Spleen (tissue), 11 donors: ENCODE measurements around the gene NPW. TPM values are rescaled to one million over a fixed set of nuclear protein-coding genes. Genes with fewer than 3 reads are reported as not detected.
A peak's percentile ranks its signal among the peaks of the same experiment; 100 is the strongest.

Experiments
- DNase-seq: peaks from one replicate; pipeline ENCODE4 v3.0.0-alpha.2; 2020
- H3K27ac ChIP-seq, 8 donors: fragments of 200-600 bp; sonication (generic) in 7 of 8; 1 replicate in 4 of 8; 2 replicates in 4 of 8; pipeline versions ENCODE4 v1.5.0 to v1.8.0; 2016 to 2021; ENCODE audit warnings: inconsistent platforms in 4 of 8, mild to moderate bottlenecking in 4 of 8, moderate library complexity in 1 of 8
- H3K27me3 ChIP-seq, 7 donors: fragments of 200-600 bp; sonication (generic) in 6 of 7; replicated peaks in 1 of 7; 1 replicate in 4 of 7; 2 replicates in 3 of 7; pipeline versions ENCODE4 v1.5.0 to v1.8.0; 2016 to 2021; ENCODE audit warnings: inconsistent platforms in 3 of 7, mild to moderate bottlenecking in 1 of 7
- H3K36me3 ChIP-seq, 6 donors: fragments of 200-600 bp; sonication (generic) in 5 of 6; 1 replicate in 4 of 6; 2 replicates in 2 of 6; pipeline versions ENCODE4 v1.5.0 to v1.8.0; 2016 to 2021; ENCODE audit warnings: inconsistent platforms in 2 of 6
- H3K4me1 ChIP-seq, 6 donors: fragments of 200-600 bp; sonication (generic) in 5 of 6; 1 replicate in 3 of 6; 2 replicates in 3 of 6; pipeline versions ENCODE4 v1.5.0 to v1.8.0; 2016 to 2021; ENCODE audit warnings: inconsistent platforms in 3 of 6
- H3K4me3 ChIP-seq, 8 donors: fragments of 200-600 bp; sonication (generic) in 7 of 8; 1 replicate in 4 of 8; 2 replicates in 4 of 8; pipeline versions ENCODE4 v1.5.0 to v1.8.0; 2016 to 2021; ENCODE audit warnings: inconsistent platforms in 4 of 8, mild to moderate bottlenecking in 4 of 8, moderate library complexity in 2 of 8
- H3K9me3 ChIP-seq, 8 donors: fragments of 200-600 bp; sonication (generic) in 7 of 8; 1 replicate in 4 of 8; 2 replicates in 4 of 8; pipeline versions ENCODE4 v1.5.0 to v1.8.0; 2016 to 2021; ENCODE audit warnings: inconsistent platforms in 4 of 8
- POLR2A ChIP-seq, 3 donors: fragments of 450-650 bp; IDR thresholded peaks; one replicate each; pipeline ENCODE4 v1.5.1; 2017; ENCODE audit warnings: antibody characterized with exemption in 3 of 3, mild to moderate bottlenecking in 1 of 3
- POLR2AphosphoS5 ChIP-seq, 3 donors: sonication (generic); formaldehyde crosslinking; IDR thresholded peaks; one replicate each; pipeline ENCODE4 v1.5.1; 2017; ENCODE audit warnings: antibody characterized with exemption in 3 of 3
- WGBS, 5 donors: extraction: QIAGEN DNeasy Blood & Tissue Kit in 3 of 5; methylation state at CpG; one replicate each; pipeline versions ENCODE4 v1.1.5 to v1.1.7; 2013 to 2018; 5-methylcytosine and 5-hydroxymethylcytosine counted together
- intact Hi-C: fragments of 100-400 bp; cut with DNase I; formaldehyde crosslinking; loops from one replicate; pipeline ENCODE4 v1.15.0; 2023; ENCODE audit warnings: low total_unique reads
- polyA plus RNA-seq, 3 donors: library from polyadenylated mRNA; stranded (reverse); fragments of 200-250 nt; gene quantifications; one replicate each; pipeline ENCODE4 v1.2.1, GENCODE V29; 2013
- total RNA-seq, 7 donors: library from RNA; depleted of rRNA in 3 of 7; stranded (reverse); fragments of >200 nt in 3 of 7; fragmentation: NEBNext Ultra II Directional in 4 of 7; extraction: Animal tissue kit (Norgen Biotek cat#: 25700) in 4 of 7; gene quantifications; one replicate each; pipeline versions ENCODE4 v1.1.0 to v1.2.1, GENCODE V29; 2016 to 2021
- TF ChIP-seq, protein P1 (sequence below), 11 experiments: fragments of 200-600 bp in 7 of 11; fragments of 450-650 bp in 4 of 11; sonication (generic) in 4 of 11; IDR thresholded peaks in 8 of 11; conservative IDR thresholded peaks in 3 of 11; 1 replicate in 7 of 11; 2 replicates in 4 of 11; pipeline versions ENCODE4 v1.4.0 to v1.8.0; 2016 to 2021; ENCODE audit warnings: antibody characterized with exemption in 11 of 11, inconsistent platforms in 4 of 11, mild to moderate bottlenecking in 1 of 11
- donor health status: healthy with polysubstance abuse.
- donor health status: DM: no; HTN: no; CAD: no; lungs with moderate emphysema.
- donor health status: DM: no; HTN: no; CAD: no.
- donor health status: Bipolar disorder and iron deficiency.
- donor health status: healthy.
- donor health status: DM: no; HTN: no; CAD: no.
- donor health status: DM: yes; HTN: yes; CAD: no.

NPW gene
- total and polyA plus RNA-seq, 10 donors = 0.30 to 2.5 (median 0.94) TPM; not detected in 3

DNA sequence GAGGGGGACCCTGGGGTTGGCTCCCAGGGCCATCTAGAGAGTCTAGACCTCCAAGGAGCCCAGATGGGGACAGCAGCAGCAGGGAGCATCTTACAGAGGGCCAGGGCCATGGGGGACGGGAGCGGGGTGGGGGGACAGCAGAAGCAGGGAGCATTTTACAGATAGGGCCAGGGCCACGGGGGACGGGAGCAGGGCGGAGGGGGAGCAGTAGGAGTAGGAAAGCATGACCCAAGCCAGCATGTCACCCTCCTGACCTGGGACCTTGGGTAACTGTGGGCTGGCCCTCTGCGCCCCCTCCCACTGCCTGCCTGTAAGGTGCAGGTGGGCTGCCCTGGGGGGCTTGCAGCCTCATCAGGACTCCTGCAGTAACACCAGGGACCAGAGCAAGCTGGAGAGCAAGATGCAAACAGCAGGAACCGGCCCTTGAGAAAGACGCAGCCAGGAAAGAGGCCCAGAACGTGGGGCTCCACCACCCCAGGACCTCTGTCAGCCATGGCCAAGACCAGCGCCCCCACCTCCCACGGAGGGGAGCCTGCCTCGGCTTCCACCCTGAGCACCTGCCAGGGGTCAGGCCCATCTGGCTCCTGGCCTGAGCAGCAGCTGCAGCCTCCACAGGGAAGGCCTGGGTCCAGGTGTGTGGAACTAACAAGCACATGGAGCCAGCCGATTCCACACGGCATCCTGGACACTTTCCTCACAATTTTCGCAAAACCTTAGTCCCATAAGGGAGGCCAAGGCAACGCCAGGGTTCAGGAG lies 12.3 kb upstream of the NPW start:
- intact Hi-C loops = no loop called here
- no peaks in the 10 kb centered on the region for H3K9me3 ChIP-seq
- H3K4me1 ChIP-seq = peaks cover 54 to 76% (median 69%) of the 10 kb centered on the region in 6 donors
- peak overlapping the region in 5 of 8 donors; percentile 69 to 97 (median 90) for H3K4me3 ChIP-seq
- H3K27me3 ChIP-seq = no peaks in the 10 kb centered on the region
- peaks cover 5 to 32% (median 13%) of the 10 kb centered on the region in 6 donors for H3K36me3 ChIP-seq
- H3K27ac ChIP-seq = peak overlapping the region in 5 of 8 donors; percentile 89 to 95 (median 94)
- DNase-seq = peak; percentile 74
- TF ChIP-seq, protein P1, sequence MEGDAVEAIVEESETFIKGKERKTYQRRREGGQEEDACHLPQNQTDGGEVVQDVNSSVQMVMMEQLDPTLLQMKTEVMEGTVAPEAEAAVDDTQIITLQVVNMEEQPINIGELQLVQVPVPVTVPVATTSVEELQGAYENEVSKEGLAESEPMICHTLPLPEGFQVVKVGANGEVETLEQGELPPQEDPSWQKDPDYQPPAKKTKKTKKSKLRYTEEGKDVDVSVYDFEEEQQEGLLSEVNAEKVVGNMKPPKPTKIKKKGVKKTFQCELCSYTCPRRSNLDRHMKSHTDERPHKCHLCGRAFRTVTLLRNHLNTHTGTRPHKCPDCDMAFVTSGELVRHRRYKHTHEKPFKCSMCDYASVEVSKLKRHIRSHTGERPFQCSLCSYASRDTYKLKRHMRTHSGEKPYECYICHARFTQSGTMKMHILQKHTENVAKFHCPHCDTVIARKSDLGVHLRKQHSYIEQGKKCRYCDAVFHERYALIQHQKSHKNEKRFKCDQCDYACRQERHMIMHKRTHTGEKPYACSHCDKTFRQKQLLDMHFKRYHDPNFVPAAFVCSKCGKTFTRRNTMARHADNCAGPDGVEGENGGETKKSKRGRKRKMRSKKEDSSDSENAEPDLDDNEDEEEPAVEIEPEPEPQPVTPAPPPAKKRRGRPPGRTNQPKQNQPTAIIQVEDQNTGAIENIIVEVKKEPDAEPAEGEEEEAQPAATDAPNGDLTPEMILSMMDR (IDR thresholded peaks at IDR 0.05 in 8 of 11, conservative IDR thresholded peaks at IDR 0.05 in 3 of 11) = no peak
- TF ChIP-seq POLR2AphosphoS5 (IDR thresholded peaks at IDR 0.05) (no peak), POLR2A (IDR thresholded peaks at IDR 0.05) (no peak)
- 62 to 77% (median 75%) methylated on average over 12 to 16 of the region's 16 CpGs for WGBS, 5 donors

DNA sequence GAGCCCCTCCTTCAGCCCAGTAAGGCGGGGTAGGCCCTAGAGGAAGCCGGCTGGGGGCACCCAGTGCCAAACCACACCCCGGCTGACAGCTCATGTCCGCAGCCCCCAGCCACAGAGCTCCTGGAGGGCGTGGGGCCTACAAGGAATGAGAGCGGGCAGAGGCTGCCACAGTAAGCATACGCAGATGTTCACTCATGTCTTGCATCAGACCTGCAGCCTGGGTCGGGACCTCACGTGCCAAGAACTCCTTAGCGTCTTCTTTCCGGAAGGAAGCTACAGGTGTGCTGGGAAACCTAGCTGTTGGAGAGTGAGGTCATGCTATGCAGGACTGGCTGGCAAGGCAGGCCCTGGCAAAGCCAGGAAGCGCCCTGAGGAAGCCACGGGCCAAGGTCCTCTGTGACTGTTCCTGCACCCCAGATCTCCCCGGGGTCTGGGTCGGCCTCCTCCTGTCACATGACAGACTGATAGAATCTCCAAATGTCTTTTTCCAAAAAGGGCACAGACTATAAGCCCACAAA lies 11.5 kb upstream of the NPW start:
- H3K36me3 ChIP-seq = peaks cover 2 to 24% (median 5%) of the 10 kb centered on the region in 6 donors
- H3K4me1 ChIP-seq = peaks cover 54 to 73% (median 69%) of the 10 kb centered on the region in 6 donors
- WGBS, 5 donors = 12 to 26% (median 16%) methylated on average over 15 of the region's 15 CpGs
- peak; percentile 79 for DNase-seq
- H3K9me3 ChIP-seq = no peaks in the 10 kb centered on the region
- intact Hi-C loops = no loop called here
- peak overlapping the region in 7 of 8 donors; percentile 88 to 95 (median 93) for H3K27ac ChIP-seq
- H3K4me3 ChIP-seq = peak overlapping the region; percentile 50 to 97 (median 88)
- no peak for TF ChIP-seq POLR2A (IDR thresholded peaks at IDR 0.05)
- TF ChIP-seq POLR2AphosphoS5 (IDR thresholded peaks at IDR 0.05) = peak in 2 of 3 donors; percentile 38 to 48
- TF ChIP-seq, protein P1 (IDR thresholded peaks at IDR 0.05 in 8 of 11, conservative IDR thresholded peaks at IDR 0.05 in 3 of 11) = no peak
- no peaks in the 10 kb centered on the region for H3K27me3 ChIP-seq

GRCh38 chr16:2008631-2009163 lies 10.9 kb upstream of the NPW start:
- H3K4me1 ChIP-seq = peaks cover 50 to 66% (median 64%) of the 10 kb centered on the region in 6 donors
- 1 to 5% (median 2%) methylated on average over 16 to 23 of the region's 23 CpGs for WGBS, 5 donors
- intact Hi-C loops = no loop called here

More at GRCh38 chr16:2008631-2009163, 10.9 kb upstream of the NPW start:
- Histone ChIP-seq H3K27ac (peak overlapping the region; percentile 78 to 95 (median 91)), H3K4me3 (peak overlapping the region; percentile 50 to 97 (median 88)), H3K36me3 (peaks cover 0 to 20% (median 0%) of the 10 kb centered on the region in 6 donors), H3K27me3 (no peaks in the 10 kb centered on the region), H3K9me3 (no peaks in the 10 kb centered on the region)
- DNase-seq = peak; percentile 82
- TF ChIP-seq POLR2AphosphoS5 (IDR thresholded peaks at IDR 0.05) = no peak
- TF ChIP-seq, protein P1 (IDR thresholded peaks at IDR 0.05 in 8 of 11, conservative IDR thresholded peaks at IDR 0.05 in 3 of 11) = no peak
- TF ChIP-seq POLR2A (IDR thresholded peaks at IDR 0.05) = no peak
